Measurements from ENCODE around the gene SHH.

DNA sequence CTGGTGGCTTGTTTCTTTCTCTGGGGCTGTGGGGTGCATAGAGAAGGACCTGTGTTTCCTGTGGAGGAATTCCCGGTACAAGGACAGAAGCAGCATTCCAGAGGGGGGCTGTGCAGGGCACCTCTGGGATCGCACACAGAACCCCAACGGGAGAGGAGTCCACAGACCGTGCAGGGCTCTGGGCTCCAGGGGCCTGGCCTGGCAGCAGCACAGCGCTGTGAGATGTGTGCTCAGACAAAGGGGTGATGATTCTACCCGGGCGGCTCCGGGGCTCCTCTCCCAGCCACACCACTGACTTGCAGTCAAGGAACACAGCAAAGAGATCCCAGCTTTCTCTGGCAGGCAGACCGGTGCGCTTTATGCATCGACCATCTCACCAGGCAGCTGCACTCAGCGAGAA, 6.9 kb upstream of the SHH start:
- no peak for TF ChIP-seq ZNF577 (CRISPR knock-in tag; IDR thresholded peaks at IDR 0.05; ENCODE audit: borderline replicate concordance, low read depth)
- TF ChIP-seq CTCF (CRISPR knock-in tag; IDR thresholded peaks at IDR 0.05) = no peak
- TF ChIP-seq HHEX (CRISPR knock-in tag; IDR thresholded peaks at IDR 0.05) = no peak
- TF ChIP-seq SRSF9 (IDR thresholded peaks at IDR 0.05; ENCODE audit: borderline replicate concordance, insufficient read depth, low read depth, low read length, poor library complexity, severe bottlenecking) = no peak
- TF ChIP-seq SUZ12 (IDR thresholded peaks at IDR 0.05; ENCODE audit: low read depth, low read length) = no peak
- no peak for TF ChIP-seq SRSF1 (optimal IDR thresholded peaks at IDR 0.05; ENCODE audit: low read depth, low read length)
- TF ChIP-seq, protein P1, sequence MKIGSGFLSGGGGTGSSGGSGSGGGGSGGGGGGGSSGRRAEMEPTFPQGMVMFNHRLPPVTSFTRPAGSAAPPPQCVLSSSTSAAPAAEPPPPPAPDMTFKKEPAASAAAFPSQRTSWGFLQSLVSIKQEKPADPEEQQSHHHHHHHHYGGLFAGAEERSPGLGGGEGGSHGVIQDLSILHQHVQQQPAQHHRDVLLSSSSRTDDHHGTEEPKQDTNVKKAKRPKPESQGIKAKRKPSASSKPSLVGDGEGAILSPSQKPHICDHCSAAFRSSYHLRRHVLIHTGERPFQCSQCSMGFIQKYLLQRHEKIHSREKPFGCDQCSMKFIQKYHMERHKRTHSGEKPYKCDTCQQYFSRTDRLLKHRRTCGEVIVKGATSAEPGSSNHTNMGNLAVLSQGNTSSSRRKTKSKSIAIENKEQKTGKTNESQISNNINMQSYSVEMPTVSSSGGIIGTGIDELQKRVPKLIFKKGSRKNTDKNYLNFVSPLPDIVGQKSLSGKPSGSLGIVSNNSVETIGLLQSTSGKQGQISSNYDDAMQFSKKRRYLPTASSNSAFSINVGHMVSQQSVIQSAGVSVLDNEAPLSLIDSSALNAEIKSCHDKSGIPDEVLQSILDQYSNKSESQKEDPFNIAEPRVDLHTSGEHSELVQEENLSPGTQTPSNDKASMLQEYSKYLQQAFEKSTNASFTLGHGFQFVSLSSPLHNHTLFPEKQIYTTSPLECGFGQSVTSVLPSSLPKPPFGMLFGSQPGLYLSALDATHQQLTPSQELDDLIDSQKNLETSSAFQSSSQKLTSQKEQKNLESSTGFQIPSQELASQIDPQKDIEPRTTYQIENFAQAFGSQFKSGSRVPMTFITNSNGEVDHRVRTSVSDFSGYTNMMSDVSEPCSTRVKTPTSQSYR (CRISPR knock-in tag; IDR thresholded peaks at IDR 0.05; ENCODE audit: borderline replicate concordance) = no peak
- TF ChIP-seq ZNF747 (CRISPR knock-in tag; IDR thresholded peaks at IDR 0.05; ENCODE audit: borderline replicate concordance) = no peak
- no peak for TF ChIP-seq KAT7 (CRISPR knock-in tag; IDR thresholded peaks at IDR 0.05; ENCODE audit: borderline replicate concordance)
- no peak for TF ChIP-seq ZNF558 (CRISPR knock-in tag; IDR thresholded peaks at IDR 0.05; ENCODE audit: borderline replicate concordance)

Data from HepG2 (cell line).